HG03571 (cell line): Measurements from ENCODE around the gene IQCK.

Experiments used
- ATAC-seq: cut with Tn5 transposase; IDR thresholded peaks from one replicate; pipeline ENCODE4 v1.9.1; 2021; ENCODE audit not compliant: unreplicated experiment

Gene IQCK

DNA sequence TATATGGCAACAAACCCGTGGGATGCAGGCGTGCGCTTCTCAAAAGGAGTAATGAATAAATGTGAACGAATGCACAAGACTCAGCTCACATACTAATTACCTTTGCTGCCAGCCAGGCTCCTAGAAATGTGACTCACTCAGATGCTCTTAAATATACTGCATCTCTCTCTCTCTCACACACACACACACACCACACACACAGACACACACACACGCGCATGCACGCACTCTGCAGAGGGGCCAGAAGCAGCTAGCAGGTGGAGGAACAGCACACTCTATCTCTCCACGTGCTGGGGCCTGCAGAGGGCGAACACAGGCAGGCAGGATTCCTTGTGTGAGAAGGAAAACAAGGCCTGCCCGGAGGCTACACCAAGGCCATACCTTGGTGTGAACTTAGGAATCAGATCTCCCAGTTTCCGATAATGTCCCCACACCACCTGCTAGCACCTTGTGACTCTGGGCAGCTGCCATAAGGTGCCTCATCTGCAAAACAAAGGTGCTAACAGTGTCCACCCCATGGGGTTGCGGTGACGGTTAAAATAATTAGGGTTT lies 161.2 kb downstream of the IQCK start:
- no peak for ATAC-seq

DNA sequence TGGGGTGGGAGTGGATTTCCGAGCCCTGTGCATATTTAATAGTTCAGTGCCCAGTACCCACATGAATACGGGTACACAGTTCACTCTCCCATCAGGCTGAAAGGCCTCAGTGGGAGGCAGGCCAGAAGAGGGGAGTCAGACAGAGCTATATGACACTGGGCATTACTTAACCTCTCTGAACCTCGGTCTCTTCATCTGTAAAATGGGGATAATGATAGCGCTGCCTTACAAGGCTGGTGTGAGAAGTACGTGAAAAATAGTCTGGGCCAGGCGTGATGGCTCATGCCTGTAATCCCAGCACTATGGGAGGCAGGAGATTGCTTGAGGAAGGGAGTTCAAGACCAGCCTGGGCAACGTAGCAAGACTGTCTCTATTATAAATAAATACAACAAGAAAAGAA lies 163.0 kb downstream of the IQCK start:
- ATAC-seq = no peak

DNA sequence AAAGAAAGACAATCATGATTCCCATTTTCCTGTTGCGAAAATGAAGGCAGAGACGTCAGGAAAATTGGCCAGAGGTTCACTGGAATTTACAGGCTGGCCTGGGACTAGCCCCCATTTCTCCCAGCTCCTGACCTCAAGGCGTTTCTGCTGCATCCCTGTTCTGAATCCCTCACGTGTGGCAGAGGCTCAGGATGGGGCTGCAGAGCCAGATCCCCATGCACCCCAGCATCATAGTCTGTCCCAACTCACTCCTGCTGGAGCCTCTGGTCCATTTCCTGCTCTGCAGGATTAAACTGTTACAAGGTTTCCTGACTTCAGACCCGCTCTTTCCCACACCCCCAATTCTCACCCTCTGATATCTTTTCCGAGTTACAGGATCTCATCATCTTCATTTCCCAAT lies 163.7 kb downstream of the IQCK start:
- no peak for ATAC-seq

DNA sequence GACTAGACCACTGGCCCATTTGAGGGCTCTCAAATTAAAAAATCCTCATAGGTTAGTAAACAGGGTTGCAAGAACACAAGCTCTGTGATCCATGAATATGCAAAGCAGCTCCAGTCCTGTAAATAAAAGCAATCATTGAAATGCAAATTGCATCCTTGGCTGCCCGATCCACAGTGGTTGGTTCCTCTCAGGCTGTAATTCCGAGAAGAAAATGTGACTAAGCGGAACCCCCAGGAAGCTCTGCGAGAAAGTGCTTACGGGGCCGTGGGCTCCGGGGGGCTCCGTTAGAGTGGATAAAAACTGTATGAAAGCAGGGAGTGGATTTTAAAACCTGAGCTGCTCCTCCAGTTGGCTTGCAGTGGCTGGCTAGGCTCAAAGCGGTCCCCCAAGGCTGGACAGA lies 164.1 kb downstream of the IQCK start:
- no peak for ATAC-seq

DNA sequence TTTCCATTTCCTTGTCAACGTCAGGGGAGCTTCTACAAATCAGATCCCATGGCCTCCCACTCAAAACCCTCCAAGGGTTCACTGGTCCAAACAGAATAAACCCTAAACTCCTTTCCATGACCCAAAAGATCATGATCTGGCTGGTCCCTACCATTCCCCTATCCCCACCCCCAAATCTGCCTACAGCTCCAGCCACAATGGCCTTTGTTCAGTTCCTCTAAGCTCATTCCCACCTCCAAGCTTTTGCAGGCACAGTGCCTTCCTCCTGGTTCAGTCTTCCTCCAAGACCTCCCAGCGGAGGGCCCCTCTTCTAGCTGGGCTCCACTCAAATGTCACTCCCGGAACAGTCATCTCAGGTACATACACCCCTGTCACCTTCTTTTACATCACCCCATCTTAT lies 164.6 kb downstream of the IQCK start:
- ATAC-seq = no peak

DNA sequence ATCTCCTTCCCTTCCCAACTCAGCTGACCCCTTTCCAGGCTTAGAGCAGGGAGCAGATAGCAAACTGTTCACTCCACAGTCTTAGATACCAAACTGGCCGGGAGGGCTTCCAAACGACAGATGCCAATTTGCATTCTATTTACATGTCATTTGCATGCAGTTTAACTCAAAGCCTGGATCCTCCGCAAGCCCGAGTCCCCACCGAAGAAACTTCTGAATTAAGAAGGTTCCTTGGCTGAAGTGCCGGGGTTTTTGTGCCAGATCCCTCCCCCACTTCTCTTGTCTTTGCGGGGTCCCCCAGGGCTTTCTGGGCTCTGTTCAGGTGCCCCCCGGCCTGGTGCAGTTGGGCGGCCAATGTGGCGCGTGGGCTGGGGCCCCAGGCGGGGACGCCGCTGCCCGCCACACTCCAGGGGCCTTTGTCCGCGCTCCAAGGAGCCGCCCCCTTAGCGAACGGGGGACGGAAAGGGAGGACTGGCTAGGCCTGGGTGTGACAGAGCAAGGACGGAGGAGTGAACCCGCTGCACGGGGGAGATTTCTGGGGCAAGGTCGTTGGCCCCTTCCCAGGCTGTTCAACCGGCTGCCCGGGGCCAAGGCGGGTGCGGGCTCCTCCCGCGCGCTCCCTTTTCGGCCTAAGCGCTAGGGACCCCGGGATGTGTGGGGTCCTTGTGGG lies 165.4 kb downstream of the IQCK start:
- ATAC-seq = no peak

DNA sequence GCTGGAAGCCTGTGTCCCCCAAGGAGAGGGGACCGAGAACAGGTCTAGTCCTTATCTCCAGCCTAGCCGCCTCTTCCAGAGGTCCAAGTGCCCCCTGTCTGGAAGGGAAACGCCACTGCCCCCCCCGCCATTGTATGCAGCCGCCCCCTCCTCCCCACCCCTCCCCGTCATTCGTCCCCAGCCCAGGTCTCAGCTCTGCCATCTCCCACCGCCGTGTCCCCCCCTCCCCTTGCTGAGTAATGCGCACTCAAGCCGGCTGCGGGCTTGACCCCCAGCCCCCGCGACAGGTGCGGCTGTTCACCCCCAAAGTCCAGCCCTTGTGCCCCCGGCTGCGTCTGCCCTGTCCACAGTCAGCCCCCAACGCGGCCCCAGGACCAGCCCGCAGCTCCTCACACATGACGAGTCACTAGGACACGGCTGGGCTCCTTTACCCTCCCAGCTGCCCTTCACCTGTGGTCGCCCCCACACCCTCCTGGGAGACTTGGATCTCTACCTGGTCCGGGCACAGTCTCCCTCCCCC lies 166.0 kb downstream of the IQCK start:
- no peak for ATAC-seq

DNA sequence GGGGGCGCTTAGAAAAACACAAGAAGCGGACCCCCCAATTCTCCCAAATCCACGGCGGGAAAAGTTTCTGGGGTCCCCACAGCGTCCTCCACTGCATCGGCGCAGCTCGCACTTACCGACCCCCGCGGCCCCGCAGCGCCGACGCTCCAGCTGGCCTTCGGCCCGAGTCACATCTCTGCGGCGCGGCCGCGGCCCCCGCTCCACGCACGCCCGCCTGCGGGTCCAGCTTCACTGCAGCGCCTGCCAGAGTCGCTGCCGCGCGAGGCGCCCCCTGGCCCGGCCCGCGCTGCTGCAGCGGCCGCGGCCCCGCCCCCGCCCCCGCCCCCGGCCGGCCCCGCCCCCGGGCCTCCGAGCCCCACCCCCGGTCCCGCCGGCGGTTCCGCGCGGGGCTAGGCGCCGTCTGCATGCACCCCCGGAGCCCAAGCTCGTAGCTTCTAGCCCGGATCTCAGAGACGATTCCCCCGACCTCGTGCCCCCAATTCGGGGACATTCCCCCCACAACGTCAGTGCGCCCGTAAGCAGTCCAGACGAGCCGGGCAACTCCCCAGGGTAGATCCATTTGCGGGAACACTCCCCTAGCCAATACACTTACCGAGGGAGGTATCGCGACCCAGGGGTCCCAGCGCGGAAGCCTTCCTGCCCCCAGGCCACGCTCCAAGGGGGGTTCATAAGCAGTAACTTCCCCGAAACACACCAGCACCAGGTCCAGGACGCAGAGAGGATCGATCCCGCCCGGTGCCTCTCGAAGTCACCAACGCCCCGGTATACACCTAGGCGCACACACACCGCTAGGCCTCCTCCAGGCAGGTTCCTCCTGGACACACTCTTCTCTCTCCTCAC lies 166.8 kb downstream of the IQCK start, which contains the start of gene GPRC5B:
Gene GPRC5B (minus strand): TSS at position 238 of the 840 bp plus-strand sequence. CDS start 12,003 bp downstream, outside the sequence.
- ATAC-seq = no peak

DNA sequence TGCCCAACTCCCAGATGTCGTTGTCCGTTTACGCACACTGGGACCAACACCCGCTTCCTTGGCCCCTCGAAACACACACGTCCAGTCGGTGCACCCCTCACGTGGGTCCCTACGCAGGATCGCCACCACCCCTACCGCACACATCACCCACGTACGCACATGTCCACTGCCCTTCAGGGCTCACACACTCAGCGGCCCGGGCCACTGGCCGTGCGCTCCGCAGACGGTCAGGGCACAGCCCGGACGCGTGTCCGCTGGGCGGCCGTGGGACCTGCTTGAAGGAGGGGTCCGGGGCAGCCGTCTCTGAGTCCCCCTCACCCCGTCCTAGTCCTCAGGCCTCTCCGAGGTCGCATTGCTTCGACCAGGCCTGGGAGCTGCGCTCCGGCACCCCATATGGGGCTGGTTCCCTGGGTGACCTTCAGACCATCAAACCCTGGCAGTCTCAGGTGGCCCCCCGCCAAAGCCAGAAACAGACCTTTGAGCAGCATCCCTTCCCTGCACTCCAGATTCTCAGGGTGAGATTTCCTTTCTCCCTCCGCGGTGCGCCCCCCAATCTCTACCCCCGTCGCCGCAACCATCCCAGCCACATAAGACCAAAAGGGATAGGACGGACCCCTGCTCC lies 167.5 kb downstream of the IQCK start:
- no peak for ATAC-seq

DNA sequence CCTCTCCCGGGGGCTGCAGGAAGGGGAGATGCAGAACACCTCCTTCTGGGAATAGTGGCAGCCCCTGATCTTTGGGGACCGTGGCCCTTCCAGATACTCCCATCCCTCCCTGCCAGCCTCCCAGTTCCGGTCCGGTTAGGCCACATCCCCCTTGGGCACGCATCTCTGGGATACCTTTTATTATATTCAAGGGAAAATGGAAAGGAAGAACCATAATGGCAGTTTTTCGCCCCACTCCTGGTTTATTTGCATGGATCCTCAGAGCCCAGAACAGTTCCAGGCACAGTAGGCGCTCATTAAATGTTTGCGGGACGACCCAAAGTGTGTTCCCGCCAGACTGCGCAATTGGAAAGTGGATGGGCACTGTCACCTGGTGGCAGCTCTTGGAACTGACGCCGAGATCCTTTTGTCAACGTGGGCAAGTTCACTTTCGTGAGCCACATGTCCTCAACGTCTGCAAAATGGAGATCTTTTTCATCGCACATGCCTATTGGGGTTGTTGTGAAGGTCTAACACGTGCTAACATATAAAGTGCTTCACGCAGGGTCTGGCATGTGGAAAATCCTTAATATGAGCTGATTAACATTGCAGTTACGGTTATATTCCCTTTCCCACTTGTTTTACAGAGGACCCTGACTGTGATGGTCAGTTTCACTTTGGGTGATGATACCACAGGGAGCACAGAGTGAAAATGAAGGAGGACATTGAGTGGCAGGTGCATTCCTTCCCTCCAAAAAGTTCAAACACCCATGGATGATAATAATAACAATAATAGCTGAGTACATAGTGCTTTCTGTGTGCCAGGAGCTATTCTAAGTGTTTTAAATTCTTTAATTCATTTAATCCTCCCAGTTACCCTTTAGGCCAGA lies 168.2 kb downstream of the IQCK start:
- ATAC-seq = peak; percentile 49

DNA sequence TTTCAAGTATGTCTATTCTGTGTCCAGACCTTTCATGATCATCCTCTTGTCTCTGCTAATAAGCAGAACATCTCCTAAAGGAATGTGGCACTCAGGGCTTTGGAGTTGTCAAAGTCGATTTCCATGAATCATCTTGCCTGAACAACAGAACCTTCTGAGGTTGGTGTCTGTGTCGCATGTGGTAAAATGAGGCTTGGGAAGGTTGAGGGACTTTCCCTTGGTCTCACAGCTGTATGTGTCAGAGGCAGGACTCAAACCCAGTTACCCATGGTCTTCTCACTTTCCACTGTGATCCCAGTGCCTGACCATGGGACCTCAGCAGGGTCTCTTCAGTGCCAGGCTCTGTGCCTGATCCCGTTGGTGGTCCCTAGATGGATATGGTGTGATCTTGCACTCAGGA lies 170.8 kb downstream of the IQCK start:
- no peak for ATAC-seq

DNA sequence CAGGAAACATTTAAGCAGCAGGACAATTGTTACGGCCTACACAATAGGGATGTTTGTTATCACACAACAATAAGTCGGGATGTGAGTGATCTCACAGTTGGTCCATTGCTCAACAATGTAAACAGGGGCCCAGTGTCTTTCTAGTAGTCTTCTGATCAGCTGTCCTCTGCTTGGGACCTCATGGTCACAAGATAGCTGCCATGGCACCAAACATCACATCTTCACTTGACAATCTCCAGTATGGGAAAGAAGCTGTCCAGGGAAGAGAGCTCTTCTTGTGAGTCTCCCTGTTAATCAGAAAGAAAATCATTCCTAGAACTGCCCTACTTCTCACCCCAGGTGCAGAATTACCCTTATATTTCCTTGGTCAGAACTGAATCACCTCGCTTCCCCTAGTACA lies 172.8 kb downstream of the IQCK start:
- ATAC-seq = no peak

DNA sequence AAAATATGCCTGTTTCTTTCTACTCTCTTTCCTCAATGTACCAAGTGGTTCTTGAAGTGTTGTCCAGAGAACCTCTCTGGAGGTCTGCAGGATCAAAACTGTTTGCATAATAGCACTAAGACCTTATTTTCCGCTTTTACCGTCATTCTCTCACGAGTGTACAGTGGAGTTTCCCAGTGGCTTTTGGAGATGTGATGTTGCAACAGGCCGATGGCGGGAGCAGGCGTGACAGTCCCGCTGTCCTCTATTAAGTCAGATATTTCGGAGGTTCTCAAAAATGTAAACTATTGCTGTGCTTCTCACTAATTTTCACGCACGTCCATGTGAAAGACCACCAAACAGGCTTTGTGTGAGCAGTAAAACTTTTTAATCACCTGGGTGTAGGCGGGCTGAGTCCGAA lies 174.8 kb downstream of the IQCK start:
- ATAC-seq = no peak

DNA sequence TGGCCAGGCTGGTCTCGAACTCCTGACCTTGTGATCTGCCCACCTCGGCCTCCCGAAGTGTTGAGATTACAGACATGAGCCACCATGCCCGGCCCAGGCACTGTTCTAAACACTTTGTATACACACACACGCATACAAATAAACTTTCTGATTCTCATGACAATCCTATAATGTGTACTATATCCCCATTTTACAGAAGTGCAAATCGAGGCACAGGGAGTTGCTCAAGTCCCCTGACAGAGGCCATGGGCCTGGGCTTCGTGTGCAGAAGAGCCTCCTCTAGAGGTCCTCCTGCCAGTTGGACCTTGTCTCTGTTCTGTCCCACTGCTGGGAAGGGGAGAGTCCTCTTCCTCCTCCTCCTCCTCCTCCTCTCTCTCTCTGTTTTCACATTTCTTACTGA lies 176.5 kb downstream of the IQCK start:
- no peak for ATAC-seq

DNA sequence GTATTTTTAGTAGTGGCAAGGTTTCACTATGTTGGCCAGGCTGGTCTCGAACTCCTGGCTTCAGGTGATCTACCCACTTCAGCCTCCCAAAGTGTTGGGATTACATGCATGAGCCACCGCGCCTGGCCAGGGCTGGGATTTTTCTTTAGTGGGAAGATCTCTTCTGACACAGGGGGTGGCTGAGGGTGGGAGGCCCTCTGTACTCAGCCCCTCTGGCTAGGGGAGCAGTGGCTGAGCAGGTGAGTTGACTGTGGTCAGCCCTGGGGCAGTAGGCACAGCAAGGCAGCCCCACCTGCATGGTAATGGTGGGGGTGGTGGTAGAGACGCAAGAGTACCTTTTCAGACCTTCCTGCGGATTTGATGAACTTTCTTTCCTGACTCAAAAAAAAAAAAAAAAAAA lies 178.9 kb downstream of the IQCK start:
- ATAC-seq = no peak

DNA sequence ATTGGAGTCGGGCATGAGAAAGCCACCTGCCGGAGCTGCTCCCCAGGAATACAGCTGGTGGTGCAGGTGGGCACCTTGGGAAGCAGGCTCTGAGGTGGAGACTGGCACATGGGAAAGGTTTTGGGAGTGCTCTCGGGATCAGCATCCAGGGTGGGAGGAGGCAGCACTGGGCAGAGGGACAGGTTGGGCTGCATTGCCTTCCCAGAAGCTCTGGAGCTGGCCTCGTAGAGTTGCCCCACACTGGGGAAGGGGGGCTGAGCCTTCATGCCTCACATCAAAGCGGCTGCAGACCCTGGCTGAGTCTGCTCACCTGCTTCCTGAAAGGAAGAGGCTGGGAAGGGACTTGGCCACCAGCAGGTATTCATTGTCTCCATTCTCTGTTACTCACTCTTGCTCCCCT lies 180.1 kb downstream of the IQCK start:
- ATAC-seq = no peak

DNA sequence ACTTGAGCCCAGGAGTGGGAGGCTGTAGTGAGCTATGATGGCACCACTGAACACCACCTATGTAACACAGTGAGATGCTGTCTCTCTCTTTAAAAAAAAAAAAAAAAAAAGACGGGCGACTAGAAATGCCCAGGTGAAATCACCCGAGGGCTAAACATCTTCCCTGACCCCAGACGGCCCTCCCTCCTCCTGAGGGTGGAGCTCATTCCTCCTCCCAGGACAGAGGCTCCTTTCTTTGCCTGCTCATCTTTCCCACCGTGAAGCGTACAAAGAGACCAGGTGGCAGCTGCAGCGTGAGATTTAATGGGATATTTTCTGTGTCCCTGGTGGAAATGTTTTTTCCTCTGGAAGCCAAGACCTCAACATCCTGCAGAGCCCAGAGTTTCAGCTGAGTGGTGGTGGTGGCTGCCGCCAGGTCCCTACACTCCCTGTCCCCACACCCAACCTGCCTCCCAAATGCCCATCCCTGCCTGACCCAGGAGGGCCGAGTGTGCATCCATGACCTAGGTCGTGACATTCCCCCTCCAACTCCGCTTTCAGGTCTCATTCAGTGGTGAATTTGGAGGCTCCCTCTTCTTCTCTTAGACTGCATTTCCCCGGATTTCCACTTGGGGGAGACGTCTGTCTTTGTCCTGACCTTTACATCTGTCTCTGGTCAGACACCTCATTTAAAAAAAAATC lies 181.0 kb downstream of the IQCK start:
- no peak for ATAC-seq

DNA sequence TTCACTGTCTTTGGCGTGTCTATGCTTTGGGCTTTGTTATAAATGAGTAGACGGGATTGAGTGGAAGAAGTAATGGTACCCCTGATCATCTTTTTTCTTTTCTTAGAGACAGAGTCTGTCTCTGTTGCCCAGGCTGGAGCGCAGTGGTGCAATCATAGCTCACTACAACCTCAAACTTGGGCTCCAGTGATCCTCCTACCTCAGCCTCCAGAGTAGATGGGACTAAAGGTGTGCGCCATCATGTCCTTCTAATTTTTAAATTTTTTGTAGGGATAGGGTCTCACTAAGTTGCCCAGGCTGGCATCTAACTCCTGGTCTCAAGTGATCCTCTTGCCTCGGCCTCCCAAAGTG lies 181.5 kb downstream of the IQCK start:
- no peak for ATAC-seq

DNA sequence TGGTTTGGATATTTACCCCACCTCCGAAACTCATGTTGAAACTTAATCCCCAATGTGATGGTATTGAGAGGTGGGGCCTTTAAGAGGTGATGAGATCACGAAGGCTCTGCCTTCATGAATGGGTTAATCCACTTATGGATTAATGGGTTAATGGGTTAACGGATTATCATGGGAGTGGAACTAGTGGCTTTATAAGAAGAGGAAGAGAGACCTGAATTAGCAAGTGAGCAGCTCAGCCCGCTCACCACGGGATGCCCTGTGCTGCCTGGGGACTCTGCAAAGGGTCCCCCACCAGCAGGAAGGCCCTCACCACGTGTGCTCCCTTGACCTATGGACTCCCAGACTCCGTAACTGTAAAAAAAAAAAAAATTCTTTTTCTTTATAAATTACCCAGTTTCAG lies 183.1 kb downstream of the IQCK start:
- ATAC-seq = no peak
